ENCODE results near the gene MAP2.

The MAP2 gene

DNA sequence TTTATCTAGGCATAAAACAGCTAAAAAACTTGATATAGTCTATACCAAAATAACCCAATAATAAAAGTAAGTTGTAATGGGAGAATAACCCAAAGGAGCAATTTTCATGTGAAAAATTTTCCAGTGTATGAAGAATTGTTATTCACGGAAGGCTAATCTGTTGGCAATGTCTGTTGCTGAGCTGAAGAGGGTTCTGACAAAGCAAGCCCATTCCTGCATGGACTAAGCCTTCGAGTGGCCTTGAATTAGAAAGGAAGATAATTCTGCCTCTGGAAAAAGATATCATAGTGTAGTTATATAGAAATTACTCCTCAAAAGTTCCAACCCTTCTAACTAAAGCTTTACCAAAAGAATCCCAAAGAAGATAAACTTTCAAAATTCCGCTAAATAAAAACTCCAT lies 101.5 kb downstream of the MAP2 start:
- Histone ChIP-seq H3K27ac (ENCODE audit: insufficient read depth in 1 of 2, low read depth in 1 of 2, low read length in 2 of 2, poor library complexity in 1 of 2, severe bottlenecking in 2 of 2) (no peak overlapping the region), H3K9me3 (ENCODE audit: control extremely low read depth in 1 of 5, control insufficient read depth in 4 of 5, insufficient read depth in 2 of 5, low read depth in 1 of 5, low read length in 4 of 5) (no peaks in the 10 kb centered on the region), H3K36me3 (ENCODE audit: control insufficient read depth in 4 of 4, insufficient read depth in 4 of 4, low read length in 3 of 4) (no peaks in the 10 kb centered on the region), H3K27me3 (replicated peaks in 2 of 5; ENCODE audit: control insufficient read depth in 4 of 5, insufficient read depth in 5 of 5, low read length in 4 of 5) (no peaks in the 10 kb centered on the region), H3K4me3 (ENCODE audit: control insufficient read depth in 1 of 7, extremely low read depth in 1 of 7, insufficient read depth in 4 of 7, low read depth in 2 of 7, low read length in 6 of 7) (peak overlapping the region in 3 of 7 experiments; percentile 36 to 68 (median 40)), H3K4me1 (ENCODE audit: control extremely low read depth in 1 of 4, control insufficient read depth in 4 of 4, insufficient read depth in 4 of 4, low read length in 3 of 4) (peaks cover 3 to 28% (median 21%) of the 10 kb centered on the region in 4 experiments)
- 100% methylated on average over 1 of the region's 3 CpGs for WGBS (ENCODE audit: insufficient coverage)
- CTCF ChIA-PET = interaction anchor here (0.8 to 1.5 kb wide), 3 partner anchors 9 to 316 kb away, joined by 3 to 5 read pairs (median 4); no protein-coding TSS in a partner anchor
- DNase-seq = peak in 1 of 3 donors; percentile 1
- POLR2A ChIA-PET = no interaction called here

DNA sequence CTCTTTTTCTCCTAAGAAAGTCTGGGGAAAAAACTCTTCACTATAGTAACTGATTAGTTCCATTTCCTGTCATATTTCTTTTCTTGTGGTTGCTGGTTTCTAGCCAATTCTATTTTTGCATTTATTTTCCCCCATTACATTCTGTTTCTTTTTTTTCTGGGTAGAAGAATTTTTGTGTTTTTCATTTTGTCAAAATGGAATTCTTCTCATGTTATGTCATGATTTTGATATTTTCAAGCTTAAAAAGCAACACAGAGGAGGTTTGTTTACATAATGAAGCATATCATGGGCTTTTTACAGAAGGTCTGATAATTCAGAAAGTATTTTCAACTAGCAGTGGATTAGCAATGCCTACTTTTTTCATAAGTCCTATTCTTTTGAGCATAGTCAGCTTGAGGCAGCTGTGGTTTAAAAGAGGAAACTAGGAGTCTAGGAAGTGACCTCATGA lies 102.0 kb downstream of the MAP2 start:
- Histone ChIP-seq H3K4me1 (ENCODE audit: control extremely low read depth in 1 of 4, control insufficient read depth in 4 of 4, insufficient read depth in 4 of 4, low read length in 3 of 4) (peaks cover 3 to 28% (median 21%) of the 10 kb centered on the region in 4 experiments), H3K4me3 (ENCODE audit: control insufficient read depth in 1 of 7, extremely low read depth in 1 of 7, insufficient read depth in 4 of 7, low read depth in 2 of 7, low read length in 6 of 7) (peak overlapping the region in 5 of 7 experiments; percentile 49 to 68 (median 53)), H3K27me3 (replicated peaks in 2 of 5; ENCODE audit: control insufficient read depth in 4 of 5, insufficient read depth in 5 of 5, low read length in 4 of 5) (no peaks in the 10 kb centered on the region), H3K27ac (ENCODE audit: insufficient read depth in 1 of 2, low read depth in 1 of 2, low read length in 2 of 2, poor library complexity in 1 of 2, severe bottlenecking in 2 of 2) (peak overlapping the region in 1 of 2 experiments; percentile 78), H3K9me3 (ENCODE audit: control extremely low read depth in 1 of 5, control insufficient read depth in 4 of 5, insufficient read depth in 2 of 5, low read depth in 1 of 5, low read length in 4 of 5) (no peaks in the 10 kb centered on the region), H3K36me3 (ENCODE audit: control insufficient read depth in 4 of 4, insufficient read depth in 4 of 4, low read length in 3 of 4) (no peaks in the 10 kb centered on the region)
- CTCF ChIA-PET = interaction anchor here (0.6 to 1.4 kb wide), 2 partner anchors 317 to 1015 kb away, joined by 3 to 4 read pairs; no protein-coding TSS in a partner anchor
- peak; percentile 47 to 84 (median 74) for DNase-seq
- POLR2A ChIA-PET = no interaction called here

DNA sequence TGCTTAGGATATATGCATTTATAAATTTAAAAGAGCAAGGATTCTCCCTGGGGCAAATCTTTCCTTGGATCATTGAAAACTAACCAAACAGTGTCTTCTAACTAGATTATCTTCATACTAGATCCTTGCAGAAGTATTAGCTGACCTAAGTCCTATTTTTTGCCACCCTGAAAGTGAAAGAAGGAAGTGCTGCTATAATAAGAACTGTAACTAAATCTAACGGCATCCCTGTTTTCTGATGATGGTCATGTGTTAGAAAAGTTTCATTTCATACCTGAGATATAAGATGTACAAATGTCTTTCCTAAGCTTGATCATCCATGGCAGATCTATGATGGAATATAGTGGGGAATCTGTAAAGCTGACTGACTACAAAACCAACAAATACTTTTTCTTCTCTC lies 102.7 kb downstream of the MAP2 start:
- no CpG with 5 or more reads among the region's 1 CpG for WGBS (ENCODE audit: insufficient coverage)
- ChIA-PET CTCF (interaction anchor here (0.6 to 1.6 kb wide), 3 partner anchors 12 to 1016 kb away, joined by 3 to 4 read pairs (median 4); no protein-coding TSS in a partner anchor), POLR2A (no interaction called here)
- peak; percentile 25 to 67 (median 60) for DNase-seq
- Histone ChIP-seq H3K27me3 (replicated peaks in 2 of 5; ENCODE audit: control insufficient read depth in 4 of 5, insufficient read depth in 5 of 5, low read length in 4 of 5) (no peaks in the 10 kb centered on the region), H3K9me3 (ENCODE audit: control extremely low read depth in 1 of 5, control insufficient read depth in 4 of 5, insufficient read depth in 2 of 5, low read depth in 1 of 5, low read length in 4 of 5) (no peaks in the 10 kb centered on the region), H3K27ac (ENCODE audit: insufficient read depth in 1 of 2, low read depth in 1 of 2, low read length in 2 of 2, poor library complexity in 1 of 2, severe bottlenecking in 2 of 2) (peak overlapping the region; percentile 9 to 78), H3K36me3 (ENCODE audit: control insufficient read depth in 4 of 4, insufficient read depth in 4 of 4, low read length in 3 of 4) (no peaks in the 10 kb centered on the region), H3K4me3 (ENCODE audit: control insufficient read depth in 1 of 7, extremely low read depth in 1 of 7, insufficient read depth in 4 of 7, low read depth in 2 of 7, low read length in 6 of 7) (peak overlapping the region in 6 of 7 experiments; percentile 35 to 68 (median 52)), H3K4me1 (ENCODE audit: control extremely low read depth in 1 of 4, control insufficient read depth in 4 of 4, insufficient read depth in 4 of 4, low read length in 3 of 4) (peaks cover 3 to 28% (median 21%) of the 10 kb centered on the region in 4 experiments)

DNA sequence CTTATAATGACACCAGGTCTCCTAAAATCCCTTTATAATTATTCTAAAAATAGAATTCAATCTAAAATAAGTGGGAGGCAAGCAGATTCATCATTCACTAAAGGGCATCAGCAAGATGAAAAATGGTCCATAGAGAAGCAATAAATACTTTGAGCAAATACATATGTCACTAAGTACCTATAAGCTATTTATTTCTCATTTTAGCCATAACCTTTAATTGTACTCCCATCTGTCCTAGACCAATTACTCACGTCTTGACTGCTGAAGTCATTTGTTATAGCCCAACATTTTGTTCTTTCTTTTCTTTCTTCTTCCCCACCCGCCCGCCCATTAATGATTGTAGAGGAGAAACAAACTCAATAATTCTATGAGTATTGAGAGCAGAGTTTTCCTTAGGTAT lies 105.7 kb downstream of the MAP2 start:
- ChIA-PET POLR2A (no interaction called here), CTCF (no interaction called here)
- no peak for DNase-seq
- Histone ChIP-seq H3K27me3 (replicated peaks in 2 of 5; ENCODE audit: control insufficient read depth in 4 of 5, insufficient read depth in 5 of 5, low read length in 4 of 5) (no peaks in the 10 kb centered on the region), H3K27ac (ENCODE audit: insufficient read depth in 1 of 2, low read depth in 1 of 2, low read length in 2 of 2, poor library complexity in 1 of 2, severe bottlenecking in 2 of 2) (no peak overlapping the region), H3K9me3 (ENCODE audit: control extremely low read depth in 1 of 5, control insufficient read depth in 4 of 5, insufficient read depth in 2 of 5, low read depth in 1 of 5, low read length in 4 of 5) (no peaks in the 10 kb centered on the region), H3K4me1 (ENCODE audit: control extremely low read depth in 1 of 4, control insufficient read depth in 4 of 4, insufficient read depth in 4 of 4, low read length in 3 of 4) (peaks cover 3 to 28% (median 21%) of the 10 kb centered on the region in 4 experiments), H3K4me3 (ENCODE audit: control insufficient read depth in 1 of 7, extremely low read depth in 1 of 7, insufficient read depth in 4 of 7, low read depth in 2 of 7, low read length in 6 of 7) (no peak overlapping the region), H3K36me3 (ENCODE audit: control insufficient read depth in 4 of 4, insufficient read depth in 4 of 4, low read length in 3 of 4) (no peaks in the 10 kb centered on the region)
- WGBS (ENCODE audit: insufficient coverage) = no CpG with 5 or more reads among the region's 3 CpGs

DNA sequence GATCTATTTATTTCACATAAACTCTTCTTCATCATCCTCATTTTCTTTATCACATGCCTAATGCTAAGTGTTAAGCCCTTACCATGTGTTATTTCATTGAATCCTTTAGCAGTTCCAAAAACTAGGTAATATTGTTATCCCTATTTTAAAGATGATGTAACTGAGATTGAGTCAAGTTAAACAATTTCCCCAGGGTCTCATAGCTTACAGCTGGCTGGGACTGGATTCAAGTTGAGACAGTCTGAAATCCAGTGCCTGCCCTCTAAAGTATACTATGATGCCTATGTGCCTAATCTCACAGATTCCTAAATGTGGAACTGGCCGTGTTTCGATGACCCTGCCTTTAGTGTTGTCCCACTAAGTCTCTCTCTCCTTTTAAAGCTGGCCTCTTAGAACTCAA lies 108.5 kb downstream of the MAP2 start:
- POLR2A ChIA-PET = no interaction called here
- CTCF ChIA-PET = no interaction called here
- DNase-seq = no peak

DNA sequence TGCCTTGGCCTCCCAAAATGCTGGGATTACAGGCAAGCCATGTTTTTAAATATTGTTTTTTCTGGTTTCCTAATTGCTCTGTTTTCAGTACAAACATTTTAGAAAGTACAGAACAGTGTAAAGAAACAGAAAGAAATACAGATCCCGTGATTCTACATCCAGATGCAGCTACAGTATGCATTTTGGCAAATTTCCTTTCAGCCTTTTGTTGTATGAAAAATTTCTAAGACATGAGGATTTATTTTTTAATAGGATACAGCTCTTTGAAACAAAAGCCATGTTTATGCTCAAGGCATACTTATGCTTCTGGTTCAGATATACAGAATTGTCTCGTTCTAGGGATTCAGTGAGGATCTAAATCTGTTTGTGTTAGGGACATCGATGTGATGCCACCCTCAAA lies 109.5 kb downstream of the MAP2 start:
- no peak overlapping the region for H3K4me3 ChIP-seq (ENCODE audit: control insufficient read depth in 1 of 7, extremely low read depth in 1 of 7, insufficient read depth in 4 of 7, low read depth in 2 of 7, low read length in 6 of 7)
- no peak overlapping the region for H3K27ac ChIP-seq (ENCODE audit: insufficient read depth in 1 of 2, low read depth in 1 of 2, low read length in 2 of 2, poor library complexity in 1 of 2, severe bottlenecking in 2 of 2)
- POLR2A ChIA-PET = no interaction called here
- no peaks in the 10 kb centered on the region for H3K36me3 ChIP-seq (ENCODE audit: control insufficient read depth in 4 of 4, insufficient read depth in 4 of 4, low read length in 3 of 4)
- H3K9me3 ChIP-seq (ENCODE audit: control extremely low read depth in 1 of 5, control insufficient read depth in 4 of 5, insufficient read depth in 2 of 5, low read depth in 1 of 5, low read length in 4 of 5) = no peaks in the 10 kb centered on the region
- CTCF ChIA-PET = no interaction called here
- no peaks in the 10 kb centered on the region for H3K4me1 ChIP-seq (ENCODE audit: control extremely low read depth in 1 of 4, control insufficient read depth in 4 of 4, insufficient read depth in 4 of 4, low read length in 3 of 4)
- WGBS (ENCODE audit: insufficient coverage) = 90% methylated on average over 3 of the region's 3 CpGs
- DNase-seq = no peak
- H3K27me3 ChIP-seq (replicated peaks in 2 of 5; ENCODE audit: control insufficient read depth in 4 of 5, insufficient read depth in 5 of 5, low read length in 4 of 5) = no peaks in the 10 kb centered on the region

More for the DNA sequence above, 108.5 kb downstream of the MAP2 start:
- 95% methylated on average over 2 of the region's 2 CpGs for WGBS (ENCODE audit: insufficient coverage)
- H3K27me3 ChIP-seq (replicated peaks in 2 of 5; ENCODE audit: control insufficient read depth in 4 of 5, insufficient read depth in 5 of 5, low read length in 4 of 5) = no peaks in the 10 kb centered on the region
- H3K36me3 ChIP-seq (ENCODE audit: control insufficient read depth in 4 of 4, insufficient read depth in 4 of 4, low read length in 3 of 4) = no peaks in the 10 kb centered on the region
- no peak overlapping the region for H3K27ac ChIP-seq (ENCODE audit: insufficient read depth in 1 of 2, low read depth in 1 of 2, low read length in 2 of 2, poor library complexity in 1 of 2, severe bottlenecking in 2 of 2)
- H3K9me3 ChIP-seq (ENCODE audit: control extremely low read depth in 1 of 5, control insufficient read depth in 4 of 5, insufficient read depth in 2 of 5, low read depth in 1 of 5, low read length in 4 of 5) = no peaks in the 10 kb centered on the region
- H3K4me3 ChIP-seq (ENCODE audit: control insufficient read depth in 1 of 7, extremely low read depth in 1 of 7, insufficient read depth in 4 of 7, low read depth in 2 of 7, low read length in 6 of 7) = no peak overlapping the region
- peaks cover 0 to 2% (median under 1%) of the 10 kb centered on the region in 4 experiments for H3K4me1 ChIP-seq (ENCODE audit: control extremely low read depth in 1 of 4, control insufficient read depth in 4 of 4, insufficient read depth in 4 of 4, low read length in 3 of 4)

DNA sequence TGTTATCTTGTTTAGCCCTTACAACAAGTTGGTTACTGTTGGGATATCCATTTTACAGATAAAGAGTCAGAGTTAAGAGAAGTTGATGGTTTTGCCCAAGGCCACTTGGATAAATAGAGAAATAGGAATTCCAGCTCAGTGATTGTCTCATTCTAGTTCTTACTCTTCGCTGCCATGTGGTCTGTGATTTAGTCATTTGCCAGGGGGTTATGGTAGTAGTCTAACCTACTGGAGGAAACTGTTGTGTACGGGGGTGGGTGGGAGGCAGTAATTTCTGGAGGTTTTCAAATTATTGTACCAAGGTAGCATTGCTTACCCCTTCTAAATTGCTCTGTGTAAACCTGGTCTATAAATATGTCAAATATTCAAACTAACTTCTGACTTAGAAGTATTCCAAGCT lies 110.4 kb downstream of the MAP2 start:
- WGBS (ENCODE audit: insufficient coverage) = no CpG with 5 or more reads among the region's 2 CpGs
- H3K4me1 ChIP-seq (ENCODE audit: control extremely low read depth in 1 of 4, control insufficient read depth in 4 of 4, insufficient read depth in 4 of 4, low read length in 3 of 4) = no peaks in the 10 kb centered on the region
- H3K27me3 ChIP-seq (replicated peaks in 2 of 5; ENCODE audit: control insufficient read depth in 4 of 5, insufficient read depth in 5 of 5, low read length in 4 of 5) = no peaks in the 10 kb centered on the region
- H3K36me3 ChIP-seq (ENCODE audit: control insufficient read depth in 4 of 4, insufficient read depth in 4 of 4, low read length in 3 of 4) = no peaks in the 10 kb centered on the region
- H3K4me3 ChIP-seq (ENCODE audit: control insufficient read depth in 1 of 7, extremely low read depth in 1 of 7, insufficient read depth in 4 of 7, low read depth in 2 of 7, low read length in 6 of 7) = no peak overlapping the region
- POLR2A ChIA-PET = no interaction called here
- DNase-seq = no peak
- no peaks in the 10 kb centered on the region for H3K9me3 ChIP-seq (ENCODE audit: control extremely low read depth in 1 of 5, control insufficient read depth in 4 of 5, insufficient read depth in 2 of 5, low read depth in 1 of 5, low read length in 4 of 5)
- CTCF ChIA-PET = interaction anchor here (1.0 to 1.5 kb wide), 4 partner anchors 10 to 108 kb away, joined by 3 to 5 read pairs (median 3); no protein-coding TSS in a partner anchor
- no peak overlapping the region for H3K27ac ChIP-seq (ENCODE audit: insufficient read depth in 1 of 2, low read depth in 1 of 2, low read length in 2 of 2, poor library complexity in 1 of 2, severe bottlenecking in 2 of 2)
